NCI-H774 (cell line): Measurements from ENCODE around the gene CLDN20.
"Not testable (repeated sequence)": the region's sequence is repeated elsewhere in the genome, so short reads cannot be mapped to it uniquely, and the experiment has no call there.

Source experiments
- DNase-seq: peaks from one replicate; lab custom pipeline; 2025; lab: John Stamatoyannopoulos, UW

CLDN20 gene

GRCh38 chr6:155263373-155264063, at the start of gene CLDN20:
Gene CLDN20 (plus strand): TSS chr6:155264013. CDS start chr6:155275720, 11,707 bp downstream.
- no peak for DNase-seq

GRCh38 chr6:155215906-155216305, 47.9 kb upstream of the CLDN20 start:
- no peak for DNase-seq

GRCh38 chr6:155216312-155217046, 47.3 kb upstream of the CLDN20 start:
- no peak for DNase-seq

GRCh38 chr6:155218711-155219110, 45.1 kb upstream of the CLDN20 start:
- not testable (repeated sequence) for DNase-seq

- no peak for DNase-seq
These were observed 44.5 kb upstream of the CLDN20 start for GRCh38 chr6:155219299-155219698.

GRCh38 chr6:155219858-155220301, 43.9 kb upstream of the CLDN20 start:
- no peak for DNase-seq

- no peak for DNase-seq
These were observed 42.7 kb upstream of the CLDN20 start for GRCh38 chr6:155221086-155221485.

GRCh38 chr6:155222506-155222905, 41.3 kb upstream of the CLDN20 start:
- no peak for DNase-seq

GRCh38 chr6:155223646-155224451, 40.0 kb upstream of the CLDN20 start:
- no peak for DNase-seq

- no peak for DNase-seq
These were observed 39.2 kb upstream of the CLDN20 start for GRCh38 chr6:155224618-155225017.

- DNase-seq, result no peak
These were observed 36.8 kb upstream of the CLDN20 start for GRCh38 chr6:155227046-155227445.

GRCh38 chr6:155228546-155229166, 35.2 kb upstream of the CLDN20 start:
- no peak for DNase-seq

- DNase-seq, result not testable (repeated sequence)
These were observed 32.8 kb upstream of the CLDN20 start for GRCh38 chr6:155230975-155231374.

- no peak for DNase-seq
These were observed 31.0 kb upstream of the CLDN20 start for GRCh38 chr6:155232848-155233247.

- no peak for DNase-seq
These were observed 29.6 kb upstream of the CLDN20 start for GRCh38 chr6:155234167-155234566.

- DNase-seq, result no peak
These were observed 29.1 kb upstream of the CLDN20 start for GRCh38 chr6:155234687-155235086.

- no peak for DNase-seq
These were observed 28.7 kb upstream of the CLDN20 start for GRCh38 chr6:155235087-155235486.

- no peak for DNase-seq
These were observed 26.2 kb upstream of the CLDN20 start for GRCh38 chr6:155237613-155238012.

GRCh38 chr6:155240905-155241600, 22.8 kb upstream of the CLDN20 start:
- no peak for DNase-seq

- no peak for DNase-seq
These were observed 21.8 kb upstream of the CLDN20 start for GRCh38 chr6:155241966-155242365.

- no peak for DNase-seq
These were observed 19.4 kb upstream of the CLDN20 start for GRCh38 chr6:155244434-155244833.

GRCh38 chr6:155245193-155245592, 18.6 kb upstream of the CLDN20 start:
- no peak for DNase-seq
